ES-I3 (cell line): ENCODE measurements around the gene ZNF148.

ENCODE experiments used
- H3K36me3 ChIP-seq: 2 replicates; pipeline ENCODE4 v1.6.1; 2013; ENCODE audit warnings: mild to moderate bottlenecking, low read length, control low read depth, moderate library complexity; ENCODE audit not compliant: insufficient read depth
- H3K4me1 ChIP-seq: 2 replicates; pipeline ENCODE4 v1.6.1; 2013; ENCODE audit warnings: mild to moderate bottlenecking, control low read depth, low read length; ENCODE audit not compliant: insufficient read depth
- H3K9ac ChIP-seq: 2 replicates; pipeline ENCODE4 v1.6.1; 2013; ENCODE audit warnings: low read depth, mild to moderate bottlenecking, low read length, moderate library complexity
- H3K9me3 ChIP-seq: 2 replicates; pipeline ENCODE4 v1.6.1; 2013; ENCODE audit warnings: mild to moderate bottlenecking, low read length, moderate library complexity; ENCODE audit not compliant: control insufficient read depth, insufficient read depth

The ZNF148 gene

GRCh38 chr3:125332504-125332903 is 42.6 kb downstream of the ZNF148 start:
- no peaks in the 10 kb centered on the region for H3K36me3 ChIP-seq
- no peaks in the 10 kb centered on the region for H3K9me3 ChIP-seq
- no peaks in the 10 kb centered on the region for H3K4me1 ChIP-seq
- H3K9ac ChIP-seq: no peak overlapping the region

- Histone ChIP-seq H3K36me3 (no peaks in the 10 kb centered on the region), H3K9ac (no peak overlapping the region), H3K9me3 (no peaks in the 10 kb centered on the region), H3K4me1 (no peaks in the 10 kb centered on the region)
These were observed 43.9 kb downstream of the ZNF148 start for GRCh38 chr3:125331243-125331642.

DNA sequence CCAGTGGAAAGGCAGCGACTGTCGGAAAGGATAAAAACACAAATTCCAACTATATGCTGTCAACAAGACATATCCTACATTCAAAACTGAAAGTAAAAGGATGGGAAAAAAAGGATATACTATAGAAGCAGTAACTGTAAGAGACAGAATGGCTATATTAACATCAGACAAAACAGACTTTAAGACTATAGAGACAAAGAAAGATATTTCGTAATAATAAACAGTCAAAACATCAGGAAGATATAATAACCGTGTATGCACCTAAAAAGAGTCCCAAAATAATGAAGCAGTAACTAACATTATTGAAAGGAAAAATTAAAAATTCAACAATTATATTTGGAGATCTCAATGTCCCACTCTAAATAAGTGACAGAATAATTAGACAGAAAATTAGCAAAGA is 48.2 kb downstream of the ZNF148 start:
- Histone ChIP-seq H3K9ac (no peak overlapping the region), H3K4me1 (0 out of 2 replicates have a peak, but pooled peaks cover 6% of the 10 kb centered on the region), H3K9me3 (no peaks in the 10 kb centered on the region), H3K36me3 (no peaks in the 10 kb centered on the region)

DNA sequence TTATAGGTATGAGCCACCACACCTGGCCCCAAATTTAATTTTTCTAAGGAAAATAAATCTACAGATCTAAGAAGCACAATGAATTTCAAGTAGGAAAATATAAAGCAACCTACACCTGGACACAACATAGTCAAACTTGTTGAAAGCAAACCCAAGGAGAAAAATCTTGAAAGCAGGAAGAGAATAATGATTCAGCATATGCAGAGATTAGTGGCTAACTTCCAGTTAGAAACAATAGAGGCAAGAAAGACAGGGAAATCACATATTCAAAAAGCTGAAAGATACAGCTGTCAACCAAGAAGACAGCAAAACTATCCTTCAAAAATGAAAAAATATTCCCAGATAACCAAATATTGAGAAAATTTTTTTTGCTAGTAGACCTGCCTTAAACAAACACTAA is 49.4 kb downstream of the ZNF148 start:
- Histone ChIP-seq H3K4me1 (0 out of 2 replicates have a peak, but pooled peaks cover 6% of the 10 kb centered on the region), H3K9me3 (no peaks in the 10 kb centered on the region), H3K9ac (no peak overlapping the region), H3K36me3 (no peaks in the 10 kb centered on the region)

DNA sequence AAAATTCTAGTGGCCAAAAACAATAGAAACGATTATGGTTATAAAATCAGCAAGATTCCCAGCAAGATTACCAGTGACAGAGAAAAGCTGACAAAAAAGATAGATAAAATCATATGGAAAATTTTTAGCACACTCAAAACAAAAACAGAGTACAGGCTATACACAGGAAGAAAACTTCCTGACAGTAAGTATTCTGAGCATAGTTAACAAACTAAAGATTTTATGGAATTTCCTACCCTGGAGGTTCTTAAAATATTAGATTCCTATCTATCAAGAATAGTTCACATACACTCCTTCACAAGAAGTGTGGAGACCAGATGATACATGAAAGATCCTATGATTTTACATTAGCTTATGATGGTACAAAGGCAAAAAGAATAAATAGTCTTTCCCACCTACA is 50.8 kb downstream of the ZNF148 start:
- peaks cover 6% of the 10 kb centered on the region; the same call in 1 of the 2 replicates for H3K4me1 ChIP-seq
- H3K9ac ChIP-seq: no peak overlapping the region
- H3K36me3 ChIP-seq: no peaks in the 10 kb centered on the region

DNA sequence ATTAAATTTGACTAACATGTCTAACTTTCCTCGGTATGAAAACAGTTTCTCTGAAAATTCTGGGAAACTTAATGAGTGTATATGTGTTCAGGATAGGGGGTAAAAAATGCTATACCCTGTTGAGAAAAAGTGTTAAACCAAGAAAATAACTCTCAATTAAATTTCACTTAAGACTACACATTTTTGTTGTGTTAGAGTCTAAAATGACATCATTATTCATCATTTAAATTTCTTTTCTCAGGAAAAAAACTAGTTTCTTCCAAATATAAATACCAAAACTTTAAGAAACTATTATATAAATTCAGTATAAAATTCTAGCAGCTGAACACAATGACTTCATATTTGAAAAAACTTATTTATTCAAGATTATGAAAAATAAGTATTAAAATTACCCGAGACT is 52.2 kb downstream of the ZNF148 start:
- peaks cover 20% of the 10 kb centered on the region for H3K4me1 ChIP-seq
- no peaks in the 10 kb centered on the region for H3K36me3 ChIP-seq
- H3K9me3 ChIP-seq: no peaks in the 10 kb centered on the region
- H3K9ac ChIP-seq: no peak overlapping the region

More for the DNA sequence above, 50.8 kb downstream of the ZNF148 start:
- H3K9me3 ChIP-seq: no peaks in the 10 kb centered on the region

GRCh38 chr3:125322166-125322565 is 53.0 kb downstream of the ZNF148 start:
- no peak overlapping the region for H3K9ac ChIP-seq
- peaks cover 21% of the 10 kb centered on the region for H3K4me1 ChIP-seq
- no peaks in the 10 kb centered on the region for H3K36me3 ChIP-seq
- H3K9me3 ChIP-seq: no peaks in the 10 kb centered on the region

DNA sequence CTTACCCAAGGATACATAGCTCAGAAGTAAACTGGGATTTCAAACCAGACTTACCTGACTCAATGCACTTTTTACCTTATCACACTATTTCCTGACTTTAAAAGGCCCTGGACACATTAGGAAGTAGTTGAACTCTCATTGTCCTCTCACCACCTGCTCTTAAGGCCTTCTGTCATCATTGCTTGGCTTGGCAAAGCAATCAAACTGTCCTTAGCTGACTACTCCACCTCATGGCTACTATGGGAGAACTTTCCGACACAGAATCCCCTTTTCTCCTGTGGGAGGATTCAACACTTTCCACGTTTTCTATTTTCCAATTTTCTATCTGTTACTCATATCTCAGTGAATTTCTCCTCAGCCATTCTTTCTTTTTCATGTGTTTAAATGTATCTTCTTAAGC is 55.4 kb downstream of the ZNF148 start:
- Histone ChIP-seq H3K4me1 (peaks cover 15% of the 10 kb centered on the region), H3K36me3 (no peaks in the 10 kb centered on the region), H3K9me3 (no peaks in the 10 kb centered on the region), H3K9ac (no peak overlapping the region)

- H3K9ac ChIP-seq: no peak overlapping the region
- peaks cover 15% of the 10 kb centered on the region for H3K4me1 ChIP-seq
- no peaks in the 10 kb centered on the region for H3K36me3 ChIP-seq
- H3K9me3 ChIP-seq: no peaks in the 10 kb centered on the region
These were observed 56.3 kb downstream of the ZNF148 start for GRCh38 chr3:125318871-125319270.

DNA sequence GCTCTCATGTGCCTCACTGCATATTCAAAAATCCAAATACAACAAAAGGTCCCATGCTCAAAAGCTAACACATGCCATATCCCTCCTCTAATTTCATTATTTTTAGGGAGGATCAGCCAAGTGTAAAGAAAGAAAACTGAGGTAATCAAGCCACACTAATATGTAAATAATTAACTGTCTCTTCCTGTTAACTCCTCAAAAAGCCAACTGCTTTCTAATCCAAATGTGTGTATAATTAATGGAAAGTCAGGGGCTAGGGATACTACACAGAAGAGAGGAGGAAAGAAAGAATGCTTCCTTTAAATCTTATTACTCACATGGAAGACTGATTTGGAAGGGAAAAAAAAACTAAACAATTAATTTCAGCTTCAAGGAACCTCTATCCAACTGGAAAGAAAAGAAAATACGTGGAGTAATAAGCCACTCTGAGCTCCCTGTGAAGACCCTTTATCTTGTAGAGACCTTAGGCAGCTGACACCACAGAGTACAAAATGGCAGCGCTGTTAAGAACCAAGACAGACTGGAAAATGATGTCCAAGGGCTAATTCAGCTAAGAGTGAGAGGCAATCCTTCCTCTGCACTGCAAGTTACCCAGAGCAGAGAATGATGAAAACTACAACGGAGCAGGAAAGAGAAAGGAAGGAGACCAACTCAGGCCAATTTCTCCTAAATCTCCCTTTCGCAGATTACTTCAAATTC is 56.8 kb downstream of the ZNF148 start:
- Histone ChIP-seq H3K9ac (no peak overlapping the region), H3K4me1 (peaks cover 15% of the 10 kb centered on the region), H3K36me3 (no peaks in the 10 kb centered on the region), H3K9me3 (no peaks in the 10 kb centered on the region)

DNA sequence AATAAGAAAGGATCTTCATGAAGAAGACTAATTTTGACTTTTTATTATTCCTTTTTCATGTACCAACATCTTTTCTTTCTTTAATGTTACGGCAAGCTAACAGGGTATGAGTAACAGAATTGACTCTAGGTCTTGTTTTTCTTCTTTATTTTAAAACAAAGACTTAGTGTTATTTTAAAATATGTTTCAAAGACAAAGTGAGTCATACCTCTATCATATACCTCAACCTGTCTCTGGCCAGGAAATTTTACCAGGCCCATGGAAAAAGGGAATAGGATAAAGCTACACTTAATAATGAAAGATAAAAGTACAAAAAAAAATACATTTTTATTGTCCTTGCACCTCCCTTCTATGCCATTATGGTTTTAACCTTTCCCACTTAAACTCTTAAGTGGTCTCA is 57.4 kb downstream of the ZNF148 start:
- Histone ChIP-seq H3K9me3 (no peaks in the 10 kb centered on the region), H3K9ac (no peak overlapping the region), H3K36me3 (no peaks in the 10 kb centered on the region), H3K4me1 (peaks cover 15% of the 10 kb centered on the region)

DNA sequence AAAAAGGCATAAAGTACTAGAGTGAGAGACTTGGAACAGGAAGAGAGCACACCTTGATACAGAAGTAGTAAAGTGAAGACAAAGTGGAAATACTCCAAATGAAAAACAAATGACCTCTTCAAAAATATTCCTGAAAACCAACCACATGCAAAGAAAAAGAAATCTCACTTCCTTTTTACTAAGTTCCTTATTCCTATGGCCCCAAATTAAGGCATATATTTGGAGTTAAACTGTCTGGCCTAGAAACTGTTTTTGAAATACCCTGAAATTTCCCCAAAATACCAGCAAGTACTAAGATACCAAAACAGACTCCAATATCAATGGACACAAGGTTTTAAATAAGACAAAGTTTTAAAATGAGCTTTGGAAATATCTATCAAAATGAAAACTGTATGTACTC is 58.2 kb downstream of the ZNF148 start:
- Histone ChIP-seq H3K4me1 (peaks cover 15% of the 10 kb centered on the region), H3K36me3 (no peaks in the 10 kb centered on the region), H3K9ac (no peak overlapping the region), H3K9me3 (no peaks in the 10 kb centered on the region)

DNA sequence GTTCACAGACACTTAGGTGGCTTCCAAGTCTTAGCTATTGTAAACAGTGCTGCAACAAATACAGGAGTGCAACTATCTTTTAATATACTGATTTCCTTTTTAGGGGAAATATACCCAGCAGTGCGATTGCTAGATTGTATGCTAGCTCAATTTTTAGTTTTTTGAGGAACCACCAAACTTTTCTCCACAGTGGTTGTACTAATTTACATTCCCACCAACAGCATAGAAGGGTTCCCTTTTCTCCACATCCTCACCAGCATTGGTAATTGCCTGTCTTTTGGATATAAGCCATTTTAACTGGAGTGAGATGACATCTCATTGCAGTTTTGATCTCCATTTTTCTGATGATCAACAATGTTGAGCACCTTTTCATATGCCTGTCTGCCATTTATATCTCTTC is 58.9 kb downstream of the ZNF148 start:
- H3K9ac ChIP-seq: no peak overlapping the region
- no peaks in the 10 kb centered on the region for H3K9me3 ChIP-seq
- H3K36me3 ChIP-seq: no peaks in the 10 kb centered on the region
- peaks cover 15% of the 10 kb centered on the region for H3K4me1 ChIP-seq

DNA sequence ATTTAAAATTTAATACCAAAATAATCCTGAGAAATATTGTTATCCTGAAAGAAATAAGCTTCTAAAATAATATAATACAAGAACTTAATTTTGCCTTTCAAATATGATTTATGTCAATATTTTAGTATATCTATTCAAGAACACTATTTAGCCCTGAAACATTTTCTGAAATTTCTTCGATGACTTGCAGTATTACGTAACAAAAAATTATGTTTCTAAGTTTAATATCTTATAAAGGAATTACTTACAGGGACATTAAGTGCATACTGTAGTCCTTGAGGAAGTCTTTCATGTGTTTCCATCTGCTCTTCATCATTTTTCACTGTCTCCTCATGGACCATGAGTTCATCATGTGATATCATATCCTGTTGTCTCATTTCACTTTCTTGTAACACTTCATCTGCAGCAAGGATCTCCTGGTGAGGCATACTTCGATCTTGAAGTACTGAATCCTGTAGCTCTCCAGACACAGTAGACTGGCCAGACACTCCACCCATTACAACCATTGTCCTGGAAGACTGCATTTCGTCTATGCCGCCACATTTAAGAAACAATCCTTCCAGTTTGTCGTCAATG is 62.0 kb downstream of the ZNF148 start:
- Histone ChIP-seq H3K4me1 (peaks cover 4% of the 10 kb centered on the region), H3K36me3 (no peaks in the 10 kb centered on the region), H3K9ac (no peak overlapping the region), H3K9me3 (no peaks in the 10 kb centered on the region)

DNA sequence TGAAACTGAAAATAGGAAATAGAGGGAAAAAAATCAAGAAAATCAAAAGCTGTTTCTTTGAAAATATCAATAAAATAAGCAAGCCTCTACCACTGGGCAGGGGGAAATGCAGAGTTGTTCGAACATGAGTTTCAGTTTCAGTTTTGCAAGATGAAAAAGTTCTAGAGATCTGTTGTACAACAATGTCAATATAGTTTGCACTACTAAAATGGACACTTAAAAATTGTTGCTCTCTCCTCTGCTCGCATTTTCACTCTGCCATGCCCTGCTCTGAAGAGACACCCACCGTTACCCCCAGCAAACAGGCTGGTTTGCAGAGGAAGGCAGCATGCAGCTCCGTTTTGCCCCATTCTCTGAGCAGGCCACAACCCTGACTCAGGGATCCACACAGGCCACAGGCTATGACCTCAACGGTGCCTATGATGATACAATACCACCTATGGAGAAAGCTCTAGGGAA is 64.5 kb downstream of the ZNF148 start:
- Histone ChIP-seq H3K9ac (no peak overlapping the region), H3K9me3 (no peaks in the 10 kb centered on the region), H3K36me3 (no peaks in the 10 kb centered on the region), H3K4me1 (no peaks in the 10 kb centered on the region)
